ENCODE data around the gene NDUFB11. TPM values are rescaled to one million over a fixed set of nuclear protein-coding genes. Genes with fewer than 3 reads are reported as not detected.
A peak's percentile ranks its signal among the peaks of the same experiment; 100 is the strongest.

Gene NDUFB11
- total RNA-seq, 1 donor from 2014 or later, result 60.8 TPM

- no peak for DNase-seq (ENCODE audit: low spot score)
- peaks cover 4% of the 10 kb centered on the region for H3K36me3 Mint-ChIP-seq (ENCODE audit: low read depth)
- no peaks in the 10 kb centered on the region for H3K9me3 Mint-ChIP-seq (ENCODE audit: low read depth)
- TF ChIP-seq CTCF (IDR thresholded peaks at IDR 0.05), result no peak
- H3K27me3 Mint-ChIP-seq (ENCODE audit: low read depth), result no peaks in the 10 kb centered on the region
- H3K4me3 Mint-ChIP-seq (ENCODE audit: unreplicated experiment), result no peak overlapping the region
- no peaks in the 10 kb centered on the region for H3K4me1 Mint-ChIP-seq (ENCODE audit: low read depth)
- H3K27ac Mint-ChIP-seq (ENCODE audit: unreplicated experiment), result no peak overlapping the region
These were observed 12.4 kb upstream of the NDUFB11 start for GRCh38 chrX:47156611-47157520.

GRCh38 chrX:47151435-47151834 lies 6.9 kb upstream of the NDUFB11 start:
- no peak for DNase-seq (ENCODE audit: low spot score)
- H3K27me3 Mint-ChIP-seq (ENCODE audit: low read depth), result no peaks in the 10 kb centered on the region
- H3K36me3 Mint-ChIP-seq (ENCODE audit: low read depth), result no peaks in the 10 kb centered on the region
- peaks cover 11% of the 10 kb centered on the region for H3K4me1 Mint-ChIP-seq (ENCODE audit: low read depth)
- no peak overlapping the region for H3K27ac Mint-ChIP-seq (ENCODE audit: unreplicated experiment)
- H3K9me3 Mint-ChIP-seq (ENCODE audit: low read depth), result no peaks in the 10 kb centered on the region
- TF ChIP-seq CTCF (IDR thresholded peaks at IDR 0.05), result no peak
- no peak overlapping the region for H3K4me3 Mint-ChIP-seq (ENCODE audit: unreplicated experiment)

- Mint-ChIP-seq H3K27ac (ENCODE audit: unreplicated experiment) (no peak overlapping the region), H3K36me3 (ENCODE audit: low read depth) (no peaks in the 10 kb centered on the region), H3K4me1 (ENCODE audit: low read depth) (peaks cover 15% of the 10 kb centered on the region), H3K27me3 (ENCODE audit: low read depth) (no peaks in the 10 kb centered on the region), H3K9me3 (ENCODE audit: low read depth) (no peaks in the 10 kb centered on the region), H3K4me3 (ENCODE audit: unreplicated experiment) (no peak overlapping the region)
- no peak for TF ChIP-seq CTCF (IDR thresholded peaks at IDR 0.05)
- DNase-seq (ENCODE audit: low spot score), result no peak
These were observed 4.4 kb upstream of the NDUFB11 start for GRCh38 chrX:47148946-47149345.

- Mint-ChIP-seq H3K27me3 (ENCODE audit: low read depth) (no peaks in the 10 kb centered on the region), H3K36me3 (ENCODE audit: low read depth) (no peaks in the 10 kb centered on the region), H3K27ac (ENCODE audit: unreplicated experiment) (peak overlapping the region; percentile 54), H3K9me3 (ENCODE audit: low read depth) (no peaks in the 10 kb centered on the region), H3K4me1 (ENCODE audit: low read depth) (peaks cover 15% of the 10 kb centered on the region), H3K4me3 (ENCODE audit: unreplicated experiment) (peak overlapping the region; percentile 6)
- TF ChIP-seq CTCF (IDR thresholded peaks at IDR 0.05), result no peak
- DNase-seq (ENCODE audit: low spot score), result no peak
These were observed 2.7 kb upstream of the NDUFB11 start for GRCh38 chrX:47146936-47147859.

Measured in chondrocyte (in vitro differentiated cells).